ENCODE measurements around the gene TNFRSF11A.

- TF ChIP-seq, protein P1, sequence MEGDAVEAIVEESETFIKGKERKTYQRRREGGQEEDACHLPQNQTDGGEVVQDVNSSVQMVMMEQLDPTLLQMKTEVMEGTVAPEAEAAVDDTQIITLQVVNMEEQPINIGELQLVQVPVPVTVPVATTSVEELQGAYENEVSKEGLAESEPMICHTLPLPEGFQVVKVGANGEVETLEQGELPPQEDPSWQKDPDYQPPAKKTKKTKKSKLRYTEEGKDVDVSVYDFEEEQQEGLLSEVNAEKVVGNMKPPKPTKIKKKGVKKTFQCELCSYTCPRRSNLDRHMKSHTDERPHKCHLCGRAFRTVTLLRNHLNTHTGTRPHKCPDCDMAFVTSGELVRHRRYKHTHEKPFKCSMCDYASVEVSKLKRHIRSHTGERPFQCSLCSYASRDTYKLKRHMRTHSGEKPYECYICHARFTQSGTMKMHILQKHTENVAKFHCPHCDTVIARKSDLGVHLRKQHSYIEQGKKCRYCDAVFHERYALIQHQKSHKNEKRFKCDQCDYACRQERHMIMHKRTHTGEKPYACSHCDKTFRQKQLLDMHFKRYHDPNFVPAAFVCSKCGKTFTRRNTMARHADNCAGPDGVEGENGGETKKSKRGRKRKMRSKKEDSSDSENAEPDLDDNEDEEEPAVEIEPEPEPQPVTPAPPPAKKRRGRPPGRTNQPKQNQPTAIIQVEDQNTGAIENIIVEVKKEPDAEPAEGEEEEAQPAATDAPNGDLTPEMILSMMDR (IDR thresholded peaks at IDR 0.05; ENCODE audit: borderline replicate concordance, extremely low read depth, low read length, poor library complexity, severe bottlenecking) = no peak
- TF ChIP-seq EZH2 (IDR thresholded peaks at IDR 0.05; ENCODE audit: borderline replicate concordance, low read depth, low read length, severe bottlenecking) = no peak
Measured at GRCh38 chr18:62420513-62421209, 95.6 kb downstream of the TNFRSF11A start.
